ENCODE results near the gene COL4A2.

Gene COL4A2

DNA sequence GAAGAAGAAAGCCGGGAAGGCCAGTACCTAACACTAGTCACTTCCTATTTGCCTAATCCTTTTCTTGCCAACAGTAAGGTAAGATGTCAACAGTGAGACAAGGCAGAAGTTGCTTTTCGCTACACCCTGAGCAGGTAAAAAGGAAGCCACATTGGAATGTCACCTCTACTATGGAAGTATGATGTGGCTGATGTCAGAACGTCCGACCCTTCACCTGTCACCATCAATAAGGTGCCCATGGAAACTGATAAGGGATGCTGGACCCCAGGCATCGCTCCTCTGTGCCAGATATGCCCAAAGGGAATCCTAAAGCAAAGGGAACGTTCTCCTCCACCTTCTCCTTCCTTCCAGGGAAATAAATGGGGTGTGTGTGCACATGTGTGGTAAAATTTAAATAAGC is 34.4 kb upstream of the COL4A2 start:
- no peak for DNase-seq

DNA sequence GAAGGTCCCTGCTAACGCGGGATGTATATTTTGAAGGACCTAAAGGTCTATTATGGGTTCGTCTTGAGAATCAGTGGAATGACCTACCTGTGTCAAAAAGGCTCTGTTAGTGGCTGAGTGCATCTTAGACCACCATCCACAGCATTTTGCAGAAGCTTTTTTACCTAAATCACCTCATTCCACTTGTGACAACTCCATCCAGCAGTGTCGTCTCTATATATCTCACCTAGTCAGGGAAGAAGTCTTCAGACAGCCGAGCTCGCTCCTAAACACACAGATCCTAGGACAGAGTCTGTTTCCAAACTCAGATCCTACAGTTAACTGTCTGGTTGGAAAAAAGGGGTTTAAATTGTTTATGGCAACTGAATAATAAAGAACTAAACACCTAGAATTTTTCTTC is 33.8 kb upstream of the COL4A2 start:
- no peak for DNase-seq

DNA sequence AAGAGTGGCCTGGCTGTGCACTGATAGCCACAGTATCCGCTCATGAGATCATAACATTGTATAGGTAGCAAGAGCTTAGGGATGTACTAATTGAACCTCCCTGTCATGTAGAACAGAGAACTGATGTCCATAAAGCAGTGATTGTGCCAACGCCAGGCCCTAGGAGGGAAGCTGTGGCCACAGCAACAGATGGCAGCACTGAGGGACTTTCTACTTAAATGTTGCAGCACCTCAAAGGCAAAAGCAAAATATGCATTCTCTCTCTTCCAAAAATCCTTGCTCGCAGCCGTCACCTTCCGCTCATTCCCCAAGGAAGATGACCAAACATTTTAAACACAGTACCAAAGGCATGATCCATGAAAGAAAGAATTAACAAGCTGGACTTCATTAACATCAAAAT is 32.4 kb upstream of the COL4A2 start:
- DNase-seq: no peak

DNA sequence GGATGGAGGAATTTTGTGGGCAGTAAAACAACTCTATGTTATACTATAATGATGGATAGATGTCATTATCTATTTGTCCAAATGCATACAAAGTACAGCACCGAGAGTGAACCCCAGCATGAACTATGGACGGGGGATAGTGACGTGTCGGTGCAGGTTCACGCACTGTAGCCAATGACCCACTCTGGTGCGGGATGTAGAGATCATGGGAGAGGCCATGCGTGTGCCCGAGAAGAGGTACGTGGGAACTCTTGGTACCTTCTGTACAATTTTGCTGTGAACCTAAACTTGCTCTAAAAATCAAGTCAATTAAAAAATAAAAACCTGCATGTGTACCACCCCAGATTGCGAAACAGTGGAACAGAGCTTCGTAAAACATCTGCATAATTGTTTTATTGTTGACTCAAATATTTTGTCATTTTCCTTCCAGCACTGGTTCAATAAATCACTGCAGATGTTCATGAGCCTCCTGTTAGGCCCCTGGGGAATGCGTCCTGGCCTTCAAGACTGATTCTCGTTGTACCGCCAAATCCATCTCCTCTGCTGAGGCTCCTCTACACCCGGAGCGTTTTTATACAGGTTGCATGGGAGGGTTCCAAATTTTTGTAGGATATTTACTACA is 31.0 kb upstream of the COL4A2 start:
- DNase-seq: no peak

DNA sequence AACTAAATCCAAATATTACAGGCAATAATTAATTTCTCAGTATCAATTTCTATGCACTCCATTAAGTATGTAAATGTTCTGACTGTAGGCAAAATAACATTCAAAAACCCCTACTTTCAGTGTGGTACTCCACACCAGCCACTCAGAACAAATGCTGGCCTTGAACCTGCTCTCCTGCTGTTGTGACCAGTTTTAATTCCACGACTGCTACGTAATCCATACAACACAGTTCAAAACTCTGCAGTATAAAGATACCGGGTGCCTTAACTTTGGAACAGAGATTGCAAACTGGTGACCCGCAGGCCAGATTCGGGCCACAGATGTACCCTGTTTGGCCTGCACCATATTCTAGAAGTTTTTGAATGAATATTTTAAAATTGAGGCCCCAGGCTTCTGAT is 30.5 kb upstream of the COL4A2 start:
- no peak for DNase-seq

DNA sequence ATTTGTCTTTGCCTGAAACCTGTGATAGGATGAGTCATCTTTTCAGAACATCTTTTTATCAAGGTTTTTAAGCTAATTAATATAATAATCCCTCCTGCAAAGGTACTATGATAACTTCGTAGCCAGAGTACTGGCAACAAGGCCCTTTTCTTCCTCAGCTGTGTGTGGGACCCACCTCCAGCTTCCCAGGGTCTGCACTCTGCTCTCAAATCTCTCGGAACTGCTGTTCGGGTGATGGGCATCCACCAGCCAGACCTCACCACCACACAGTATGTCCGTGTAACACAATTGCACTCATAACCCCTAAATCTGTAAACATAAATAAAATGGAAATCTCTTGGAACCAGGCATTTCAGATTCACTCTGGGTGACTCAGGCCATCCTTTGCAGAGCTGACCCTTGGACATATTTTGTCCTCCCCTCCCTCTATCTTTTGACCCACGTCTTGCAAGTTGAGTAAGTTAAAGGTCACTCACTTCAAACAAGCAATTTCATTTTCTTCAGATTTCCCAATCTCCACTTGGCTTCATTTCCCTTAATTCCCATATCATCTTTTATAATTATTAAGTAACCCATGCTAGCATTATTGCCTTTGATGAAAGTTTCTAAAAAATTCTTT is 29.6 kb upstream of the COL4A2 start:
- DNase-seq: no peak

DNA sequence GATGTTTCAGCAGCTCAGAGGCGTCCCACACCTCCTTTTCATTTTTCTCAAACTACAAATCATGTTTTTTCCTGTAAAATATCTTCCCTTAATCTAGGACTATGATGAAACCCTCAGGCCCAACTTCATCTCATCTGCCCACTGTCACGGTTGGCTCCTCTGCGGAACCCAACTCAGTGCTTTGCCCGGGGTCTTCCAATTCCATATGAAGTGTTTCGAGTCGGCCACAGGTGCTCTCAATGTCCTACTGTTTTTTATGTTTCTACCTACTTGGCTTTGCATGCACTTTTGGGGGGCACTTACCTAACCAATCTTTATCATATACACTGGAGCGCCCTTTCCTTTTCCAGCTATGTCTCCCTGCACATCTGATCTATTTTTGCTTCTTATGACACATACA is 28.2 kb upstream of the COL4A2 start:
- no peak for DNase-seq

DNA sequence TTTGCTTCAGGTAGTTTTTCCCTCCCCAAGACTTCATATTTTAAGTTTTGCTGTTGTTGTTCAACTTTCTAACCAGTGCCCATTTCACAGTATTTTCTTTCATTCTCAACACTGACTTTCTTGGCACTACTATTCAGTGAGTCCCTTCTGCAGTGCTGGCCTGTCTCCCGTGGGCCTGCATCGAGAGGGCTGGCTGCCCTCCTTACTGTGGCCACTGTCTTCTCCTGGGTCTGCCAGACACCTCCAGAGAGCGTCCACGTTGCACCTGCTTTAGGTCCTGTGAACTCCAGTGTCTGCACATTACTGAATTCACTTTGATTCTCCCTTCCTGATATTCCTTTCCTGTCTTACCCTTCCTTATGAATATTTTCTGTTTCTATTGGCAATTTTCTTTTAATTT is 27.4 kb upstream of the COL4A2 start:
- DNase-seq: no peak

DNA sequence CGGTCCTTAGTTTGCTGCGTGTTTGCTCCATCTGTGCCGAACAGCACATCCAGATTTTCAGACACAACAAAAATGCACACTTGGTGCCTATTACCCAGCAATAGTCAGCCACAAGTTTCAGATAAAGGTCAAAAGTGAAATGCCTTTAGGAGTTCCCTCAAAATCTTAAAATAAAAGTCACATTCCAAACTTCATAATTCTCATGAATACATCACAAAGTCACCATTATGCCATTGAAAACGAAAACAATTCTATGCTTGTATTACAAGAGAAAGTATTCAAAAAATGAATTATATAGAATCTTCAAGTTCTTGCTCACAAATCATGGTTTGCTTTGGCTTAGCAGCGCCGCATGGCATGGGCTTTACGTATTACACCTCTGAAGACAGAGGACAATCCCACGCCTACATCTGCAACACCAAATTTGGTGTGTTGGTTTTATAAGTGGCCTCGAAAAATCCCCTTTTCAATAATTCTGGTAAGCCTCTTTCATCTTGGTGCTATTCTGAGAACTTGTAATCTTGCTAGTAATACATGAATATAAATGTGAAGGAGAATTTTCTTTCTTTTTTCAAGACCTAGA is 26.8 kb upstream of the COL4A2 start:
- DNase-seq: no peak

DNA sequence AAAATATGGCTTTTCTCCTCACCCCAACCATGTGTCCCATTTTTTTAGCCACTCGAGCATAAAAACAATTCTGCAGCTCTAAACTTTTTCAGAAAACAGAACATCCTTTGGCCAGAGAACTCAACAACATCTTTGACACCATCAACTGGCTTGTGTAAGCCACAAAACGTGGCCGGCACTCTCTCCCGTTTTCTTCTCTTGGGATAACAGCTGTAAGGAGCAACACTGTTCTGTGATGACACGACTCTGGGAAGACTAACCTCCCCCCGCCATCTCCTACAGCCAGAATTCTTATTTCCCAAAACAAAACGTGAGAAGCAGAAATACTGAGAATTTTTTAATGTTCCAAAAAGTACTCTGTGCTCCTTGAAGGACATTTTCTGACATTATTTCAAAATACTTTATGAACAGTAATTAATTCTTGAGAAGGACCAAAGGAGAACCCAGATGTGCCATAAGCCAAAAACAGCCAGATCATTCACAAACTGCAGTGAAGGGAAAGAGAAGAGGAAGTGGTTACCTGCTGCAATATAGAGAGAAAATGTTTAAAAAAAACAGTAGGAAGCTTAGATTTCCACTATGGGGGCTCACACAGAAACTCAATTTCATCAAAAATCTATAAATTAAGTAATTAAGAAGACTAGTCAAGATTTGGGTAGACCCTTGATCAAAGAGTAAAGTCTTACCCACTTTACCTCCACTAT is 25.9 kb upstream of the COL4A2 start:
- DNase-seq: no peak

DNA sequence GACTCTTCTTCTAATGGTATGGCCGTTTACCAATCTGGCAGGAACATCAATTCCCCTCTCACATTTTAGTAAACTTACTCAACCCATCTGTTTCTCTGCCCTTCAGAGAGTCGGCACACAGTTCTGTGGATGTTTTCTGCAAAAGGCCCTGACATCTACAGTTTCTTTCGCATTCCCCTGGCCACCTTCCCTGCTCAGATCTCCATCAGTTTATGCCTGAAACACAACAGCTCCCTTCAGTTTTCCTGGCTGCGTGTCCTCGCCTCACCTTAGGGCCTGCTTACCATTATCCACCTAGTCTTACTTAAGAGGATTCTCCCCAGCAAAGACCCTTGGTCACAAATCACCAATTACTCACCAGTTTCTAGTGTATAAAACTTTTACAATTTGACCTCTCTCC is 25.3 kb upstream of the COL4A2 start:
- DNase-seq: no peak

DNA sequence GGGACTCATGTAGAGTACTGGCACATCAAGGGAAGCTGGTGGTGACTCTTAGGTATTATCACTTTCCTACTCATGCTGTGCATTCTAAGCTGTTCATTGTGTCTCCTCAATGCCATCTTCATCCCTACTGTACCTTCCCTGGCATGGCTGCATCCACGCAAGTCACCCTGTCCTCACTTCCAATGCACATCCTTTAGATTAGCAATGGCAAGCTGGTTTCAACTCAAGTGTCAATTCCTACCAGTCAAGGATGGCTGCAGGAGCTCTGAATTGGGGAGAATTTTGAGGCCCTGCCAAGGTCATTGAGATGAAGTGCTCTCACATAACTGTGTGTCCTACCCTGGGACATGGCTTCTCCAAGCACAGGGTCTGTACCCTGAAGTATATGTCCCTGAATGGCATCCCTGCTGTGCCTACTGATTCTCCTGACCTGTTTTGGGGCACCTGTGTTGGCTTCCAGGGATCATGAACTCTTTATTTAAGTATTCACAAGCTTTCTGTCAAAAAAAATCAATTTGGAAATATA is 24.7 kb upstream of the COL4A2 start:
- DNase-seq: no peak

DNA sequence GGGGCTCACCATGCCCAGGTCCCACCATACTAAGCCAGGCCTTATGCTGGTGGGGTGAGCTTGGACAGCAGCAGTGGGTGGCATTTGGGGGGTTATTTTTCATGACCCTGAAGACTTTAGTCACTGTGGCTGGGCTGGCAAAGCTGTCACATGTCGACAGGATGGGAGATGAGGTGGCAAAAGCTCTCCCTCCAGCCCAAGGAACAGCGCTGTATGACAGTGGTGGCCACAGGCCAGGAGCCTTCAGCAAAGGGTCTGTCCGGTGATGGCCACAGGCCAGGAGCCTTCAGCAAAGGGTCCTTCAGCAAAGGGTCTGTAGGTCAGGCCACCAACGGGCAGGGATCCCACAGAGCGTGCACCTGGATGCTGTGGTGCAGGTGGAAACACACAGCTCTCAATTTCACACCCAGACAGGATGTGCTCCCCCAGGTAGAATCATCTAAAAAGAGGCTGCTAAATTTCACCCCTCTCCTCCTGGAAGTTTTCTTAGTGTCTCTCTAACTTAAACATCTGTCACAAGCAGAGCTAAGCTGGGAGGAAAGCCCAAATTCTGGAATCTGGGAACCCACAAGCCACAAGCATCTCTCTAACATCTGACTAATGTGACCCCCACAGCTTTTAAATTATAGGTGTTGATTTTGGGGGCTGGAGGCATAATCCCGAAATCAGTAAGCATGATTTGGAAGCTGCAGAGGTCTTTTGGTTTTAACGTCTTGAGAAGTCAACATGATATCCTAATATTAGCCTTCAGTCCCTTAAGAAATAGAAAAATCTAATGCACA is 23.2 kb upstream of the COL4A2 start:
- DNase-seq: no peak

DNA sequence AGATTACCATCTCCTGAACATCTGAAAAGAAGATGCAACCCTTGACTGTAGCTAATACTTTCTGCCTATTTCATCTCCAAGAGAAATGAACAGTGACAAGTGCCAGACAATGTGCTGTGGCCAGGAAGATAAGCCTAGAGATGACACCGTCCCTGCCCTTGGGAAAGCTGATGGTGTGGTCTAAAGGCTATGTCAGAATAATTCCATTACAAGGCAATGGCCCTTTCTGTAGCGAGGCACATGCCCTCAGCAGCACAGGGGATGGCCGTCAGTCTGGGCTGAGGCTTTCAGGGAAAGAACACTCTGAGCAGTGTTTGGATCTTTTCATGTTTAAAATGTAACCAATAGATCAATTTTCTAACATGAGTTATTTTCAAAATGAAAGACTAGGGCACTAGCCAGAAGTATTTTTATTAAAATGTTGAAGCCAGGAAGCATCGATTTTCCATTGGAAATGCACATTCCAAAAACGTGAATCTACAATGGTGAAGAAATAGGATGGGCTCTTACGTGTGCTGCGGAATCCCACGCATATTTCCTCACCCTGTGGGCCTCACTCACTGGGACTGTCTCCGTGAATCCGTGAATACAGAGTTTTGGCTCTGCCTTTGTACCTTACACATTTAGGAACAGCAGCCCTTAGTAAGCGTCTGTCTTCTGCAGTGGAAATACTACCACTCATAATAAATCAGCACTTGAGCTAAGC is 22.2 kb upstream of the COL4A2 start:
- no peak for DNase-seq

DNA sequence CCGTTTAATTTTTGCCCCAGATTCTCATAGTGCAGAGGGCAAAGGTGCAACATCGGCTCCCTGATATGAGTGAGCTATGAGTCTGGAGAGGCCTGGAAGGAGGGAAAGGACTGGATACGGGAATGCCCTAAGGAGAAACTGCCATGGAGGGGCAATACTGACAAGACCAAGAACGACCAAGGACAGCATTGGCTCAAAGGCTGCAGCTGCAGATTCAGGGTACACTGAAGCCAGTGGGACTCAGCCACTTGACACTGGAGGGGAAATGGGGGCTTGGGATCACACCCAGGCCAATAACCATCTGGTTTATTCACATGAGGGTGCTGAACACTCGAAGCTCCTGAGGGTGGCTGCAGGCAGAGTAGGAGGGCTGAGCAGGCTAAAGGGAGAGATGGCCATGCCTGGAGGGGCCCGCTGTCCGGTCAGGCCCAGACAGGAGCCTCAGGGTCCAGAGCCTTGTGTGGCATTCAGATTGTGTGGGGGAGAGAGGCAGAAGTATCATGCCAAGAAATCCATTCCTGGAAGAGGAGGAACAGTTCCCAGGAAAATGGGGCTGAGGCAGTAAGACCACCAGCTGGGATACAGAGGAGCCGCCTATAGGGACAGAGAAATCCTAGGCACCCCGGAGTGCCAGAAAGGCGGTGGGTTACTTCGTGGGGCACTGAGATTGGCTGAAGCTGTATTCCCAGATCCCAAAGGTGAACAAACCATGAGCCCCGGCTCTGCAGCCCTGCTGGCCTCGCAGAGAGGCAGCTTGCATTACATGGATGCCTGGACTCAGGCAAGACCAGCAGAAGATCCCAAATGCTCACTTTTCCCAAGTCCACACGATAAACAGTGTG is 20.9 kb upstream of the COL4A2 start:
- no peak for DNase-seq

DNA sequence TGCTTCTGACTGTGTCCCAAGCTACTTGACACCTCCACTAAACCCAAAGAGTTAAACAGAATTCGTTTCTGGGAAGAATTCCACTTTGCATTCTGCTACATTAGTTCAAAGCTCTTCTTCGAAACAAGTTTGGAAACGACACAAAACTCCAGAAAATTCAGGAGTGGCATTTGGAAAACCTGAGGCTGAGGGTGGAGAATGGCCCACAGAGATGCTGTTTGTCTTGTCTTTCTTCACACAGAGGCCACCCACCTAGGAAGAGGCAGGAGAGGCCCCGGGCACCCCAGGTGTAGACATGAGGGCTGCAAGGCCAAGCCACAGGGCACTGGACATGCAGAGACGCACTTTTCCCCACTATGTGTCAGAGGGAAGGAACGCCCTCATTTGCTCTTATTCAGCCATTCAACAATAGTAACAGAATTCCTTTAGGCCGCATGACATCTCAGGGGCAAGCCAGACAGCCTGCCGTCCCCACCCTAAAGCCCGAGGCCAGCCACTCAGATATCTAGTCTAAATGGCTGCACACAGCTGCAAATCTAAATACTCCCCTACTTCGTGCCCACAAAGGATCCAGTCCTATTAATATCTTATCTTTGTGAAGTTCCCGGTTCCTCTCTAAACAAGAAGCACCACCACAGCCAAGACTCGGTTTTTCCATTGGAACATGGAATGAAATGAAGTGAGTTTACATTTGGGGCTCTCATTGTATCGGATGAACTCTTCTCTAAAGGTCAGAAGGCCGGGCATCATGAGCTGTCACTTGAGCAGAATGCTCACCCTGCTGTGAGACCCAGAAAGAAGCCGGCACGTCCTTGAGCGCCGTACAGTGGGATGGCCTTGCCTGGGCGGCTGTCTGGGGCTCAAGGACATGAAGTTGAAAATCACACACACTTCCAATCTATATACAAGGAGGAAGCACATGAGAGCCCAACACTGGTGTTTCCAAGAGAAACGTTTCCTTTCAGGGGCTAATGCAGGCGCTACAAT is 20.0 kb upstream of the COL4A2 start:
- no peak for DNase-seq

DNA sequence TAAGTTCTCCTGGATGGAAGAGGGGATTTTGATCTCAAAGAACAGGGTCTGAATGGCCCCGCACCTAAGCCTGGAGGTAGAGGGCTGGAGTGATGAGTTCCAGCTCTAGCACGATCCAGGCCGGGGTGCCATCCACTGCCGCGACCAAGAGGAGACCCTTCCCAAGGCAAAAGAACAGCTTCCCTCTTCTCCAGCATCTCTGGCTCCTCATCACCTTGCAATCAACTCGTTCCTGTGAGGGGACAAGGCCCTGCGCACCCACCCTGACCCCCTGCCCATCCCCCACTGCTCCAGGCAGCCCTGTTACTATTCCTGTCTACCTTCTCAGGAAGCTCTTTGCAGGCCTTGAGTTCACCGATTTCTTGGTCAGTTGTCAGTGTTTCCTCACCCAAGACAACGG is 17.9 kb upstream of the COL4A2 start:
- DNase-seq: no peak

DNA sequence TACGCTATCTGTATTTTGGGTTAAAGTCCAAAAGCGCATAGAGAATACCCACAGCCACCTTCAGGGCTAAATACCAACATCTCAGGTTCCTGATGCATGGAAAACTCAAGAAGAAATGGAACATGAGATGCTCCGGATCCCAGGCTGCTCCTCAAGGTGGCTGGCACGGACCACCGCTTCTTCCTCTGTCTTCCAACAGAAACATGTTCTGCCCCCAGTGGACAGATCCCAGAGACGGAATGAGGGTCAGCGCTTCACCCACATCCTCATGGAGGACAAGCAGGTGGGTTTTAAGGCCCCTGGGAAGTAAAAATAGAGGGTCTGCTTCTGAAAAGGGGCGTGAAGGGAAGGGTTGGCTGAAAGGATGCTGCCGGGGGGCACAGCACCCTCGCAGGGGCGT is 17.4 kb upstream of the COL4A2 start:
- no peak for DNase-seq

DNA sequence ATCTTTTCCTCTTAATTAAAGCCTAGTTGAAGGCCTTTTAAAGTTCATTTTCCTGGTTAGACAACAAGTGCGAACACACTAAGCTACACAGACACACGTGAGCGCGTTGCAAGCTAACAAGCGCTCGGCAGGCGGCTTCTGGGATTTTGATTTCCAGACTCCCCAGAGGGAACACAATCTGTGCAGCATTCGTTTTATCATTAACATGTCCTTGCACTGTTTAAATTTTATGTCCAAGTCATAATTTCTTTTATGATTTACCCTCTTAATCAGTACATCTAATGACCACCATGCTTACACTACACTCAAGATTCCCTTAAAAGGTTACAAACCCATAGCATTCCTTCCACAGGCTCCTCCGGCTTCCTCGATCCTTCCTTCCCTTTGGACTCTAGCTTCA is 16.9 kb upstream of the COL4A2 start:
- DNase-seq: no peak

DNA sequence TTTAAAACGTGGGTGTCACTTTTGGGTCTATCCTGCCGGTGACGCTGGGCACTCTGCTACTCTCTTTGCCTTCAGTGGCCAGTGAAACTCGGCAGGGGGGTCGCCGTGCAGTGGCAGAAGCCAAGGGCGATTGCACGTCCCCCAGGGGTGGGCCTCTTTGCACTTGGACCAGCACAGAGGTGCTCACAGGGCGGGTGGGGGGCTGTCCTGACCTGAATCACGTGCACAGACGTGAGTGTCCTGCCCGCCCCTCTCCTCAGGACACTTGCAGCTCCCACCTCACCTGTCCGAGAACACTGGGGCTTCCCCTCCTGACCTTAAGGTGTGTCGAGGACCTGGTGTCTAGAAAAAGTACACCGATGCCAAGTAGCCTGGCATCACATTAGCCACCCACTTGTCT is 16.3 kb upstream of the COL4A2 start:
- no peak for DNase-seq
